Heart left ventricle (tissue), 16 donors: Measurements from ENCODE around the gene CNST. TPM values are rescaled to one million over a fixed set of nuclear protein-coding genes. Genes with fewer than 3 reads are reported as not detected.
"Not testable (repeated sequence)": the region's sequence is repeated elsewhere in the genome, so short reads cannot be mapped to it uniquely, and the experiment has no call there.

Experiments used
- ATAC-seq, 4 donors: fragments of 200-7000 bp; cut with Tn5 transposase; one replicate each; pipeline ENCODE4 v1.9.1; 2020 to 2022; ENCODE audit warnings: moderate library complexity in 4 of 4, mild to moderate bottlenecking in 3 of 4, moderate number of reproducible peaks in 1 of 4
- DNase-seq, 5 donors: peaks; one replicate each; pipeline ENCODE4 v3.0.0-alpha.2; 2020
- H3K27ac ChIP-seq, 12 donors: fragments of 200-600 bp; sonication (generic) in 4 of 12; one replicate each; pipeline versions ENCODE4 v1.5.0 to v1.8.0; 2016 to 2022; ENCODE audit warnings: mild to moderate bottlenecking in 2 of 12
- H3K27me3 ChIP-seq, 9 donors: fragments of 200-600 bp; sonication (generic) in 2 of 9; one replicate each; pipeline versions ENCODE4 v1.5.1 to v1.8.0; 2016 to 2022; ENCODE audit warnings: mild to moderate bottlenecking in 3 of 9
- H3K36me3 ChIP-seq, 9 donors: fragments of 200-600 bp; sonication (generic) in 2 of 9; one replicate each; pipeline versions ENCODE4 v1.5.0 to v1.8.0; 2018 to 2022; ENCODE audit warnings: mild to moderate bottlenecking in 2 of 9
- H3K4me1 ChIP-seq, 12 donors: fragments of 200-600 bp; sonication (generic) in 4 of 12; one replicate each; pipeline versions ENCODE4 v1.5.0 to v1.8.0; 2016 to 2022; ENCODE audit warnings: mild to moderate bottlenecking in 3 of 12
- H3K4me3 ChIP-seq, 12 donors: fragments of 200-600 bp; sonication (generic) in 4 of 12; one replicate each; pipeline versions ENCODE4 v1.5.0 to v1.8.0; 2017 to 2022; ENCODE audit warnings: mild to moderate bottlenecking in 9 of 12, moderate library complexity in 4 of 12
- H3K9me3 ChIP-seq, 12 donors: fragments of 200-600 bp; sonication (generic) in 4 of 12; one replicate each; pipeline versions ENCODE4 v1.5.0 to v1.8.0; 2016 to 2022; ENCODE audit warnings: mild to moderate bottlenecking in 1 of 12
- CTCF ChIP-seq, 12 donors: fragments of 200-600 bp; sonication (generic) in 4 of 12; IDR thresholded peaks; one replicate each; pipeline versions ENCODE4 v1.5.0 to v1.8.0; 2018 to 2022; ENCODE audit warnings: antibody characterized with exemption in 12 of 12, mild to moderate bottlenecking in 5 of 12
- POLR2A ChIP-seq, 2 donors: fragments of 450-650 bp; IDR thresholded peaks; one replicate each; pipeline ENCODE4 v1.6.1; 2017; ENCODE audit warnings: antibody characterized with exemption in 2 of 2, mild to moderate bottlenecking in 2 of 2, moderate library complexity in 2 of 2
- WGBS, 4 donors: extraction: QIAGEN DNeasy Blood & Tissue Kit in 2 of 4; methylation state at CpG; one replicate each; pipeline versions ENCODE4 v1.1.5 to v1.1.7; 2013 to 2018; 5-methylcytosine and 5-hydroxymethylcytosine counted together
- intact Hi-C, 10 donors: fragments of 100-400 bp; cut with DNase I; formaldehyde crosslinking; loops; one replicate each; pipeline versions ENCODE4 v1.11.1 to v1.14.2; 2022
- polyA plus RNA-seq, 2 donors: library from polyadenylated mRNA; stranded (reverse); fragments of 200-250 nt; gene quantifications; one replicate each; pipeline ENCODE4 v1.2.3, GENCODE V29; 2013
- total RNA-seq, 9 donors: library from RNA; depleted of rRNA in 2 of 9; stranded (reverse); fragments of >200 nt in 2 of 9; fragmentation: NEBNext Ultra II Directional in 3 of 9; extraction: Animal tissue kit (Norgen Biotek cat#: 25700) in 3 of 9; gene quantifications; one replicate each; pipeline versions ENCODE4 v1.1.0 to v1.2.4, GENCODE V29; 2016 to 2023
- donor health status: ischemic (EF 13 %, LVEDD 7.1; RV severe dilation, severe dysfunction).
- donor health status: healthy with polysubstance abuse.
- donor health status: DM: no; HTN: yes; CAD: no.
- donor health status: DM: no; HTN: no; CAD: no.
- donor health status: ischemic (EF 25% LVEDD 6.9; RV normal size, moderate dysfunction).
- donor health status: ischemic (EF 25% LVEDD 5.7; RV mildly dilated, moderate dysfunction).
- donor health status: healthy.
- donor health status: DM: yes; HTN: yes; CAD: no.
- donor health status: ischemic (EF 35%, LVEDD 5.7; RV mildly dilated, moderate dysfunction).
- donor health status: nonischemic (EF 11% LVEDD 7.7; RV severe dilation, severe dysfunction).
- donor health status: DM: yes; HTN: yes; CAD: no.
- donor health status: PGD.
- donor health status: ischemic (EF 29% LVEDD 5.4; RV normal size, mild dysfunction).
- donor health status: nonischemic (EF 23%, LVEDD 6.1; RV moderate dilation, normal function).

Gene CNST
- total and polyA plus RNA-seq, 11 donors = 3.9 to 23.9 (median 17.6) TPM

GRCh38 chr1:246602194-246602593 is 35.9 kb downstream of the CNST start:
- H3K27me3 ChIP-seq = no peaks in the 10 kb centered on the region
- intact Hi-C loops = loop anchor here in 1 of 10 donors (5.0 kb wide), 1 partner anchor 35 kb away; the partner anchor contains the start of genes CNST and TFB2M
- H3K27ac ChIP-seq = no peak overlapping the region
- peaks cover 0 to 31% (median 12%) of the 10 kb centered on the region in 12 donors for H3K4me1 ChIP-seq
- 83 to 92% (median 89%) methylated on average over 3 of the region's 3 CpGs for WGBS, 4 donors
- peaks cover 0 to 5% (median 0%) of the 10 kb centered on the region in 12 donors for H3K9me3 ChIP-seq
- ATAC-seq = no peak
- H3K4me3 ChIP-seq = no peak overlapping the region
- no peaks in the 10 kb centered on the region for H3K36me3 ChIP-seq
- TF ChIP-seq CTCF (IDR thresholded peaks at IDR 0.05) (no peak), POLR2A (IDR thresholded peaks at IDR 0.05) (no peak)
- DNase-seq = no peak

DNA sequence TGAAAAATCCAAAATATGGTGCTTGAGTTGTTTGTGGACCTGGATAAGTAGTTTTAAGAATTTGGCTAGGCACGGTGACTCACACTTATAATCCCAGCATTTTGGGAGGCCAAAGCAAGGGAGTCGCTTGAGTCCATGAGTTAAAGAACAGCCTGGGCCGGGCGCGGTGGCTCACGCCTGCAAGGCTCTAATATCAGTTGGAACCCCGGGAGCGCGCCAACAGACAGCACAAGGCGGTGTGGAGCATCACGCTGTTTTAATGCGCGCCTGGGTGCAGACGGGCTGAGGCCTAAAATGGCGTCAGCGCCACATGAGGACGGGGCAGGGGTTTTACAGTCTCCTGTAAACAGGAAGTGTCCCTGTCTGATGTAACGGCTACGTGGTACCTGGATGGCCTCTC is 39.0 kb downstream of the CNST start:
- not testable (repeated sequence) for H3K27me3 ChIP-seq, H3K9me3 ChIP-seq, DNase-seq, ATAC-seq, H3K4me3 ChIP-seq, H3K36me3 ChIP-seq, H3K27ac ChIP-seq
- WGBS, 4 donors = 96 to 98% (median 98%) methylated on average over 19 of the region's 19 CpGs
- intact Hi-C loops = loop anchor here in 3 of 10 donors (5.0 kb wide), 2 partner anchors 33 to 38 kb away; partner anchors contain the start of genes CNST (in 1 of the 3) and TFB2M (in 1 of the 3)
- peaks cover 6 to 34% (median 20%) of the 10 kb centered on the region in 12 donors for H3K4me1 ChIP-seq

DNA sequence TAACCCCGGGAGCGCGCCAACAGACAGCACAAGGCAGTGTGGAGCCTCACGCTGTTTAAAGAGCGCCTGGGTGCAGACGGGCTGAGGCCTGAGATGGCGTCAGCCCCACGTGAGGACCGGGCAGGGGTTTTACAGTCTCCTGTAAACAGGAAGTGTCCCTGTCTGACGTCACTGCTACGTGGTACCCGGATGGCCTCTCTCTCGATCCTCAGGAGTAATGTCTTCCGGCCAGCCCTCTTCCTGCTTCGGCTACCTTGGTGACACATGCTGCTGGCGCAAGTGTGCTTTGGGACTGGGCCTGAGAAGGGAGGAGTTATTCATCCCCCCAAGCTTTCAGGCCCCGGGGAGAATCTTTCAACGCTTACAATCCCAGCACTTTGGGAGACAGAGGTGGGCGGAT is 41.2 kb downstream of the CNST start:
- peaks cover 0 to 5% (median 0%) of the 10 kb centered on the region in 12 donors for H3K9me3 ChIP-seq
- H3K36me3 ChIP-seq = no peaks in the 10 kb centered on the region
- no peak overlapping the region for H3K4me3 ChIP-seq
- intact Hi-C loops = loop anchor here in 3 of 10 donors (5.0 kb wide), 2 partner anchors 35 to 40 kb away; partner anchors contain the start of genes CNST (in 1 of the 3) and TFB2M (in 1 of the 3)
- 78 to 87% (median 82%) methylated on average over 16 to 19 of the region's 19 CpGs for WGBS, 4 donors
- no peak for TF ChIP-seq CTCF (IDR thresholded peaks at IDR 0.05)
- TF ChIP-seq POLR2A (IDR thresholded peaks at IDR 0.05) = no peak
- H3K4me1 ChIP-seq = peaks cover 6 to 35% (median 20%) of the 10 kb centered on the region in 12 donors
- peak in 2 of 5 donors; percentile 15 to 60 for DNase-seq
- peak overlapping the region in 6 of 12 donors; percentile 29 to 85 (median 74) for H3K27ac ChIP-seq
- H3K27me3 ChIP-seq = no peaks in the 10 kb centered on the region
- peak in 1 of 4 donors; percentile 72 for ATAC-seq

DNA sequence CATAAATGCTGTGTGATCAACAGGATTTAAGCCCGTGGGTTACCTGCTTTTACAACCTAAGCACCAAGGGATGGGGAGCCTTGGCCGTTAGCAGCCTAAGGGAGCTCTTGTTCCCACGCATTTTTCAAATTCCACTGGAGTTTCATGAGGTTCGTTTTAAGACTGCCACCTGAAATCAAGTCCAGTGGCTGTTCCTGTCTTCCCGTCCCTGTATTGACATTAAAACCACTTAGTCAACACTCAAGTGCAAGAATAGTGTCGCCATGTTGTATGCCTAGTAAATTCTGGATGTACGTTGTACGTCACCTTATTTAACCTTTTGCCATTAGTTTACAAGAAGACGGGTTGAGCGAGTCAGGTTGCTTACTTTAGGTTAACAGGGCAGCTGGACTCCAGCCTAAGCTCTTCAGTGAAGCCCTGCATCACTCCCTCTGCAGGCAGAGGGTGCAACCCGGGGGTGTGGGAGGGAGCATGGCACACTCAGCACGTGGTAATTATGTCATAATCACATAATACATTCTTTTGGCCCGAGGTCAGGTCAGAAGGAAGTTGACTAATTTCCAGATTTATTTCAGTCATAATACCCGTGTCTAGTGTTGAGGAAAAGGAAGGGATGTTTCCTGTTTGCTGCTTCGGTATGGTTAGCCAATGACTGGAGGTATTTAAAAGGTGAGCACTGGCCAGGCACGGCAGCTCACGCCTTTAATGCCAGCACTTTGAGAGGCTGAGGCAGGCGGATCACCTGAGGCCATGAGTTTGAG is 42.5 kb downstream of the CNST start:
- peak; percentile 69 to 81 (median 72) for DNase-seq
- H3K4me3 ChIP-seq = peak overlapping the region in 2 of 12 donors; percentile 0 to 6
- no peaks in the 10 kb centered on the region for H3K27me3 ChIP-seq
- TF ChIP-seq POLR2A (IDR thresholded peaks at IDR 0.05) (no peak), CTCF (IDR thresholded peaks at IDR 0.05) (peak in 9 of 12 donors; percentile 15 to 49 (median 35))
- ATAC-seq = peak; percentile 86 to 94 (median 94)
- intact Hi-C loops = loop anchor here in 4 of 10 donors (2.0 to 5.0 kb wide), 3 partner anchors 36 to 42 kb away; partner anchors contain the start of genes CNST (in 2 of the 4) and TFB2M (in 2 of the 4)
- WGBS, 4 donors = 27 to 37% (median 31%) methylated on average over 18 of the region's 18 CpGs
- H3K9me3 ChIP-seq = no peaks in the 10 kb centered on the region
- peak overlapping the region in 11 of 12 donors; percentile 59 to 85 (median 67) for H3K27ac ChIP-seq
- H3K4me1 ChIP-seq = peaks cover 6 to 43% (median 23%) of the 10 kb centered on the region in 12 donors
- H3K36me3 ChIP-seq = no peaks in the 10 kb centered on the region
